Measurements from ENCODE around the gene ATXN3. TPM values are rescaled to one million over a fixed set of nuclear protein-coding genes. Genes with fewer than 3 reads are reported as not detected.
"Not testable (repeated sequence)": the region's sequence is repeated elsewhere in the genome, so short reads cannot be mapped to it uniquely, and the experiment has no call there.

The ATXN3 gene
- polyA plus RNA-seq, 1 of the 3 experiments (the other 2 are of a cell fraction): 10.2 TPM

- H3K4me1 ChIP-seq (ENCODE audit: control insufficient read depth in 1 of 2, insufficient read depth in 2 of 2, low read depth in 1 of 2, low read length in 1 of 2): no peaks in the 10 kb centered on the region
- 83% methylated on average over 3 of the region's 3 CpGs for WGBS (ENCODE audit: low lambda C conversion rate)
- H3K27ac ChIP-seq (ENCODE audit: low read depth in 2 of 2, low read length in 1 of 2): no peak overlapping the region
- no peaks in the 10 kb centered on the region for H3K9me2 ChIP-seq
- H4K20me1 ChIP-seq (ENCODE audit: insufficient read depth): no peaks in the 10 kb centered on the region
- no peaks in the 10 kb centered on the region for H3K9me3 ChIP-seq
- POLR2A ChIA-PET: no interaction called here
- CTCF ChIA-PET: interaction anchor here (1.0 kb wide), 1 partner anchor 9 kb away, joined by 4 read pairs; no protein-coding TSS in a partner anchor
- H3K79me2 ChIP-seq (ENCODE audit: insufficient read depth): no peaks in the 10 kb centered on the region
- no peak overlapping the region for H3K4me2 ChIP-seq
- no peaks in the 10 kb centered on the region for H3K36me3 ChIP-seq (replicated peaks in 1 of 2; ENCODE audit: control insufficient read depth in 1 of 2, insufficient read depth in 2 of 2, low read length in 1 of 2)
- TF ChIP-seq TAF1 (IDR thresholded peaks at IDR 0.05; ENCODE audit: borderline replicate concordance, low read depth, low read length) (no peak), TCF12 (IDR thresholded peaks at IDR 0.05) (no peak), SIN3A (IDR thresholded peaks at IDR 0.05; ENCODE audit: borderline replicate concordance, low read depth, low read length) (no peak)
- H3K4me3 ChIP-seq (ENCODE audit: low read depth in 2 of 2, low read length in 1 of 2): no peak overlapping the region
- H3F3A ChIP-seq (replicated peaks; ENCODE audit: insufficient read depth): no peaks in the 10 kb centered on the region
- no peaks in the 10 kb centered on the region for H3K27me3 ChIP-seq (ENCODE audit: insufficient read depth)
- DNase-seq: no peak
- no peak overlapping the region for H2AFZ ChIP-seq (ENCODE audit: low read depth)
- no peak overlapping the region for H3K9ac ChIP-seq
These were observed 56.6 kb downstream of the ATXN3 start for GRCh38 chr14:92049781-92050180.

GRCh38 chr14:92049221-92049620, 57.2 kb downstream of the ATXN3 start:
- not testable (repeated sequence) for H2AFZ ChIP-seq (ENCODE audit: low read depth)
- WGBS (ENCODE audit: low lambda C conversion rate): 90% methylated on average over 12 of the region's 12 CpGs
- CTCF ChIA-PET: interaction anchor here (1.0 kb wide), 1 partner anchor 9 kb away, joined by 4 read pairs; no protein-coding TSS in a partner anchor

GRCh38 chr14:92045904-92046303, 60.5 kb downstream of the ATXN3 start:
- H3K4me1 ChIP-seq (ENCODE audit: control insufficient read depth in 1 of 2, insufficient read depth in 2 of 2, low read depth in 1 of 2, low read length in 1 of 2); H3K4me2 ChIP-seq; H3F3A ChIP-seq (replicated peaks; ENCODE audit: insufficient read depth); H3K27ac ChIP-seq (ENCODE audit: low read depth in 2 of 2, low read length in 1 of 2); H3K9me3 ChIP-seq; H3K9ac ChIP-seq; H3K27me3 ChIP-seq (ENCODE audit: insufficient read depth); H3K4me3 ChIP-seq (ENCODE audit: low read depth in 2 of 2, low read length in 1 of 2); H4K20me1 ChIP-seq (ENCODE audit: insufficient read depth); H3K79me2 ChIP-seq (ENCODE audit: insufficient read depth); POLR2A ChIA-PET; H2AFZ ChIP-seq (ENCODE audit: low read depth); DNase-seq; H3K9me2 ChIP-seq; H3K36me3 ChIP-seq (replicated peaks in 1 of 2; ENCODE audit: control insufficient read depth in 1 of 2, insufficient read depth in 2 of 2, low read length in 1 of 2); CTCF ChIA-PET: not testable (repeated sequence)
- WGBS (ENCODE audit: low lambda C conversion rate): 87% methylated on average over 7 of the region's 7 CpGs

More at GRCh38 chr14:92049221-92049620, 57.2 kb downstream of the ATXN3 start:
- H3K9me2 ChIP-seq; H3K9ac ChIP-seq; H4K20me1 ChIP-seq (ENCODE audit: insufficient read depth); H3F3A ChIP-seq (replicated peaks; ENCODE audit: insufficient read depth); H3K4me3 ChIP-seq (ENCODE audit: low read depth in 2 of 2, low read length in 1 of 2); H3K9me3 ChIP-seq; H3K36me3 ChIP-seq (replicated peaks in 1 of 2; ENCODE audit: control insufficient read depth in 1 of 2, insufficient read depth in 2 of 2, low read length in 1 of 2); H3K27ac ChIP-seq (ENCODE audit: low read depth in 2 of 2, low read length in 1 of 2); POLR2A ChIA-PET; H3K4me2 ChIP-seq; H3K4me1 ChIP-seq (ENCODE audit: control insufficient read depth in 1 of 2, insufficient read depth in 2 of 2, low read depth in 1 of 2, low read length in 1 of 2); H3K79me2 ChIP-seq (ENCODE audit: insufficient read depth); H3K27me3 ChIP-seq (ENCODE audit: insufficient read depth); DNase-seq: not testable (repeated sequence)

GRCh38 chr14:92041766-92042165, 64.6 kb downstream of the ATXN3 start:
- DNase-seq; H2AFZ ChIP-seq (ENCODE audit: low read depth); H3K36me3 ChIP-seq (replicated peaks in 1 of 2; ENCODE audit: control insufficient read depth in 1 of 2, insufficient read depth in 2 of 2, low read length in 1 of 2); H3K9me2 ChIP-seq; H3K9ac ChIP-seq; H3F3A ChIP-seq (replicated peaks; ENCODE audit: insufficient read depth); H3K4me2 ChIP-seq; POLR2A ChIA-PET; H3K4me3 ChIP-seq (ENCODE audit: low read depth in 2 of 2, low read length in 1 of 2); H3K27me3 ChIP-seq (ENCODE audit: insufficient read depth); H3K9me3 ChIP-seq; H3K27ac ChIP-seq (ENCODE audit: low read depth in 2 of 2, low read length in 1 of 2): not testable (repeated sequence)
- H3K4me1 ChIP-seq (ENCODE audit: control insufficient read depth in 1 of 2, insufficient read depth in 2 of 2, low read depth in 1 of 2, low read length in 1 of 2): peaks cover 7 to 12% of the 10 kb centered on the region in 2 experiments; a peak in 3 of 4 replicates
- H3K79me2 ChIP-seq (ENCODE audit: insufficient read depth): peaks cover 42% of the 10 kb centered on the region
- CTCF ChIA-PET: interaction anchor here (1.2 kb wide), 1 partner anchor 21 kb away, joined by 3 read pairs; no protein-coding TSS in a partner anchor
- H4K20me1 ChIP-seq (ENCODE audit: insufficient read depth): peaks cover 16% of the 10 kb centered on the region
- WGBS (ENCODE audit: low lambda C conversion rate): 91% methylated on average over 2 of the region's 2 CpGs
